Fibroblast of gingiva (primary cell): ENCODE measurements around the gene KPNA6.
A peak's percentile ranks its signal among the peaks of the same experiment; 100 is the strongest.
"Not testable (repeated sequence)": the region's sequence is repeated elsewhere in the genome, so short reads cannot be mapped to it uniquely, and the experiment has no call there.

ENCODE experiments used
- DNase-seq: peaks from one replicate; pipeline ENCODE4 v3.0.0-alpha.2; 2011; ENCODE audit warnings: low read depth

Gene KPNA6

GRCh38 chr1:32142446-32143301, 34.8 kb downstream of the KPNA6 start:
- peak; percentile 90 for DNase-seq

GRCh38 chr1:32143302-32143695, 35.4 kb downstream of the KPNA6 start:
- DNase-seq = not testable (repeated sequence)

- no peak for DNase-seq
Observed at GRCh38 chr1:32144033-32144432, 36.2 kb downstream of the KPNA6 start.

- DNase-seq = not testable (repeated sequence)
Observed at GRCh38 chr1:32147799-32148198, 39.9 kb downstream of the KPNA6 start.

GRCh38 chr1:32150847-32151246, 43.0 kb downstream of the KPNA6 start:
- DNase-seq = no peak

- DNase-seq = peak; percentile 29
Observed at GRCh38 chr1:32151319-32151787, 43.5 kb downstream of the KPNA6 start.

- no peak for DNase-seq
Observed at GRCh38 chr1:32159189-32159588, 51.3 kb downstream of the KPNA6 start.

GRCh38 chr1:32163405-32163804, 55.5 kb downstream of the KPNA6 start:
- no peak for DNase-seq

GRCh38 chr1:32165633-32166032, 57.8 kb downstream of the KPNA6 start:
- not testable (repeated sequence) for DNase-seq

GRCh38 chr1:32170991-32171390, 63.1 kb downstream of the KPNA6 start:
- no peak for DNase-seq

GRCh38 chr1:32172621-32173245, 64.9 kb downstream of the KPNA6 start:
- no peak for DNase-seq

- no peak for DNase-seq
Observed at GRCh38 chr1:32178380-32179192, 70.7 kb downstream of the KPNA6 start.

- no peak for DNase-seq
Observed at GRCh38 chr1:32179193-32179442, 71.3 kb downstream of the KPNA6 start.

- peak; percentile 91 for DNase-seq
Observed at GRCh38 chr1:32179443-32180185, 71.8 kb downstream of the KPNA6 start, which contains the start of gene TXLNA. Gene TXLNA (plus strand): TSS chr1:32179675. CDS start chr1:32180346, 671 bp downstream.

- peak; percentile 86 for DNase-seq
Observed at GRCh38 chr1:32180186-32181060, 72.6 kb downstream of the KPNA6 start.

- no peak for DNase-seq
Observed at GRCh38 chr1:32181065-32181464, 73.2 kb downstream of the KPNA6 start.

GRCh38 chr1:32181563-32181962, 73.7 kb downstream of the KPNA6 start:
- DNase-seq = no peak

GRCh38 chr1:32182060-32182459, 74.2 kb downstream of the KPNA6 start:
- DNase-seq = peak; percentile 17

GRCh38 chr1:32184650-32185049, 76.8 kb downstream of the KPNA6 start:
- no peak for DNase-seq

- no peak for DNase-seq
Observed at GRCh38 chr1:32186077-32186476, 78.2 kb downstream of the KPNA6 start.

- no peak for DNase-seq
Observed at GRCh38 chr1:32186491-32186890, 78.6 kb downstream of the KPNA6 start.
